ENCODE data around the gene PLPP4.

The PLPP4 gene

DNA sequence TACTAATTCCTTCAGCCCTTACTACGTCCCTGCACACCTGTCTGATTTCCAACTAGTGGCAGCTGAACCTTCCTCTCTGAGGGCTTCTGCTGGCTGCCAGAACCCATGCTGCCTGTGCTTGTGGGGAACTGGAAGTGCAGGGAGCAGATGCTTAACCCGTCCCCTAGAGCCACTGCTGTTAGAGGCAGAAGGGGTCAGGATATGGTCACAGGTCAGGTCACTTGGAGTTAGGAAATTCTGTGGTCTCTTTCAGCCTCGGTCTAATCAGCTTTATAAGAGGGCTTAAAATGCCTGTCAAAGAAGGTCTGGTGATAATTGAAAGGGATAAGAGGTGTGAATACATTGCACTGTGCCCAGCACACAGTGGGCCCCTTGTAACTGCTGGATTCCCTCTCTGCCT lies 82.0 kb downstream of the PLPP4 start:
- Histone ChIP-seq H3K27me3 (ENCODE audit: insufficient read depth, low read length, poor library complexity) (no peaks in the 10 kb centered on the region), H3K79me2 (ENCODE audit: insufficient read depth, low read length) (no peaks in the 10 kb centered on the region), H3K9ac (ENCODE audit: low read depth, low read length) (no peak overlapping the region), H3K4me2 (ENCODE audit: insufficient read depth, low read length) (no peak overlapping the region), H4K20me1 (ENCODE audit: insufficient read depth, low read length) (no peaks in the 10 kb centered on the region; the same call in 1 of the 2 replicates), H3K4me1 (ENCODE audit: insufficient read depth, low read length) (no peaks in the 10 kb centered on the region), H3K9me3 (ENCODE audit: insufficient read depth, low read length, severe bottlenecking) (no peaks in the 10 kb centered on the region), H3K27ac (ENCODE audit: low read length) (no peak overlapping the region), H2AFZ (ENCODE audit: low read depth, low read length) (no peak overlapping the region), H3K36me3 (ENCODE audit: insufficient read depth, low read length) (no peaks in the 10 kb centered on the region), H3K4me3 (ENCODE audit: low read depth in 1 of 2, low read length in 2 of 2) (no peak overlapping the region)
- DNase-seq, result no peak
- TF ChIP-seq, protein P1, sequence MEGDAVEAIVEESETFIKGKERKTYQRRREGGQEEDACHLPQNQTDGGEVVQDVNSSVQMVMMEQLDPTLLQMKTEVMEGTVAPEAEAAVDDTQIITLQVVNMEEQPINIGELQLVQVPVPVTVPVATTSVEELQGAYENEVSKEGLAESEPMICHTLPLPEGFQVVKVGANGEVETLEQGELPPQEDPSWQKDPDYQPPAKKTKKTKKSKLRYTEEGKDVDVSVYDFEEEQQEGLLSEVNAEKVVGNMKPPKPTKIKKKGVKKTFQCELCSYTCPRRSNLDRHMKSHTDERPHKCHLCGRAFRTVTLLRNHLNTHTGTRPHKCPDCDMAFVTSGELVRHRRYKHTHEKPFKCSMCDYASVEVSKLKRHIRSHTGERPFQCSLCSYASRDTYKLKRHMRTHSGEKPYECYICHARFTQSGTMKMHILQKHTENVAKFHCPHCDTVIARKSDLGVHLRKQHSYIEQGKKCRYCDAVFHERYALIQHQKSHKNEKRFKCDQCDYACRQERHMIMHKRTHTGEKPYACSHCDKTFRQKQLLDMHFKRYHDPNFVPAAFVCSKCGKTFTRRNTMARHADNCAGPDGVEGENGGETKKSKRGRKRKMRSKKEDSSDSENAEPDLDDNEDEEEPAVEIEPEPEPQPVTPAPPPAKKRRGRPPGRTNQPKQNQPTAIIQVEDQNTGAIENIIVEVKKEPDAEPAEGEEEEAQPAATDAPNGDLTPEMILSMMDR (IDR thresholded peaks at IDR 0.05; ENCODE audit: borderline replicate concordance, extremely low read depth, low read length, poor library complexity, severe bottlenecking), result no peak
- no peak for TF ChIP-seq EZH2 (IDR thresholded peaks at IDR 0.05; ENCODE audit: borderline replicate concordance, low read depth, low read length, severe bottlenecking)
- no peak for ATAC-seq (ENCODE audit: insufficient read depth, low read depth)

DNA sequence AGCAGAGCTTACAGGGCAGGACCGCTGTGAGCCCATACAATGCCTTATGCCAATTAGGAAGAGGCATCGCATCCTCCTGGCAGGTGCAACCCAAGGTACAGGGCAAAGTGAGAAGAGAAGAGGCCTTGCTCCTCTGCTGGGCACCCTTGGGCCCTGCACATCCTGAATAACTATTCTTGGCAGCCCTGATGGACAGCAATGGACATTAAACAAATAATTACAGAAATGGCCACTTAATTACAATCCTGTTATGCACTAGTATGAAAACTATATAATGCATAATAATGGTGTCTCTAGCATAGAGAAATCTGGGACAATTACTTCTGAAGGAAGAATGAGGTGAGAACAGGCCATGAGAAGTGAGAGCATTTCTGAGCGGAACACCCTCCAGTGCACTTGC lies 83.5 kb downstream of the PLPP4 start:
- no peak overlapping the region for H2AFZ ChIP-seq (ENCODE audit: low read depth, low read length)
- no peak for ATAC-seq (ENCODE audit: insufficient read depth, low read depth)
- no peaks in the 10 kb centered on the region for H3K79me2 ChIP-seq (ENCODE audit: insufficient read depth, low read length)
- H3K27me3 ChIP-seq (ENCODE audit: insufficient read depth, low read length, poor library complexity), result no peaks in the 10 kb centered on the region
- no peak for DNase-seq
- H3K9me3 ChIP-seq (ENCODE audit: insufficient read depth, low read length, severe bottlenecking), result no peaks in the 10 kb centered on the region
- no peak overlapping the region for H3K4me3 ChIP-seq (ENCODE audit: low read depth in 1 of 2, low read length in 2 of 2)
- H3K4me1 ChIP-seq (ENCODE audit: insufficient read depth, low read length), result no peaks in the 10 kb centered on the region
- no peak overlapping the region for H3K27ac ChIP-seq (ENCODE audit: low read length)
- H3K4me2 ChIP-seq (ENCODE audit: insufficient read depth, low read length), result no peak overlapping the region
- H3K36me3 ChIP-seq (ENCODE audit: insufficient read depth, low read length), result no peaks in the 10 kb centered on the region
- no peaks in the 10 kb centered on the region; the same call in 1 of the 2 replicates for H4K20me1 ChIP-seq (ENCODE audit: insufficient read depth, low read length)
- no peak for TF ChIP-seq EZH2 (IDR thresholded peaks at IDR 0.05; ENCODE audit: borderline replicate concordance, low read depth, low read length, severe bottlenecking)
- TF ChIP-seq, protein P1 (IDR thresholded peaks at IDR 0.05; ENCODE audit: borderline replicate concordance, extremely low read depth, low read length, poor library complexity, severe bottlenecking), result no peak
- H3K9ac ChIP-seq (ENCODE audit: low read depth, low read length), result no peak overlapping the region

DNA sequence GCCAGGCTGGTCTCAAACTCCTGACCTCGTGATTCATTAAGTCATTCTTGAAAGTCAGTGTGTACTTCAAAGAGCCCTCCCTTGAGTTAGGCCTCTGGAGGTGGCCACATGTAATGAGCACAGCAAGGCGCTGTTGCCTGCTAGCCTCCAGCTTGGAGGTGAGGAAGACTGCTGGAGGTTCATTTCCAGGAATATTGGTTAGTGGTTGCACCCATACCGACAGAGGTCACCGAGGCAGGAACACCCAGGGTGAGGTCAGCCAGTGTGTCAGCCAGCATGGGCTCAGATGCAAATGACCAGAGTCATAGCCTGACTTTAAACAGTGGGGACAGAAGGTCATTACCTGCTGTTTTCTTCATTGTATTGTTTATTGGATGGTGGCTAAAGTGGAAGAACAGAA lies 85.0 kb downstream of the PLPP4 start:
- Histone ChIP-seq H3K9me3 (ENCODE audit: insufficient read depth, low read length, severe bottlenecking) (no peaks in the 10 kb centered on the region), H3K9ac (ENCODE audit: low read depth, low read length) (no peak overlapping the region), H3K4me1 (ENCODE audit: insufficient read depth, low read length) (no peaks in the 10 kb centered on the region), H3K79me2 (ENCODE audit: insufficient read depth, low read length) (no peaks in the 10 kb centered on the region), H3K27ac (ENCODE audit: low read length) (no peak overlapping the region), H3K27me3 (ENCODE audit: insufficient read depth, low read length, poor library complexity) (no peaks in the 10 kb centered on the region), H4K20me1 (ENCODE audit: insufficient read depth, low read length) (no peaks in the 10 kb centered on the region; the same call in 1 of the 2 replicates), H3K36me3 (ENCODE audit: insufficient read depth, low read length) (no peaks in the 10 kb centered on the region), H3K4me3 (ENCODE audit: low read depth in 1 of 2, low read length in 2 of 2) (no peak overlapping the region), H2AFZ (ENCODE audit: low read depth, low read length) (no peak overlapping the region), H3K4me2 (ENCODE audit: insufficient read depth, low read length) (no peak overlapping the region)
- TF ChIP-seq, protein P1 (IDR thresholded peaks at IDR 0.05; ENCODE audit: borderline replicate concordance, extremely low read depth, low read length, poor library complexity, severe bottlenecking), result no peak
- no peak for TF ChIP-seq EZH2 (IDR thresholded peaks at IDR 0.05; ENCODE audit: borderline replicate concordance, low read depth, low read length, severe bottlenecking)
- ATAC-seq (ENCODE audit: insufficient read depth, low read depth), result no peak
- no peak for DNase-seq

DNA sequence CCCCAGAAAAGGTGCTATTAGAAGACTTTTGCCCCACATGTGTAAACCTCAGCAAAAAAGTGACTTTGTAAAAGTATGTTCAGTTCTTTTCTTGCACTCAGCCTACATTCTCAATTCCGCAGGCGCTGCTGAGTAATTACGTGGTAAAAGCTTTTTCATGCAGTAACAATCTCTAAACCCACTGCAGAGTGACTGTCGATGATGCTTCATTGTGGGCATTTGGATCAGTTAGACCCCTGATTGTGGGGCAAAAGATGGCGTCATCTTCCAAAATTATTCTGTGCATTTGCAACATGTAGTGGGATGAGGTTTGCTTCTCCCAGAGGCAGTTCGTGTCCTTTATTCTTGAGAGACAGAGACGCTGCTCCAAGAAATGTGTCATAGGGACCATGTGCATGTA lies 85.6 kb downstream of the PLPP4 start:
- Histone ChIP-seq H2AFZ (ENCODE audit: low read depth, low read length) (no peak overlapping the region), H3K79me2 (ENCODE audit: insufficient read depth, low read length) (no peaks in the 10 kb centered on the region), H3K4me1 (ENCODE audit: insufficient read depth, low read length) (no peaks in the 10 kb centered on the region), H4K20me1 (ENCODE audit: insufficient read depth, low read length) (no peaks in the 10 kb centered on the region; the same call in 1 of the 2 replicates), H3K9ac (ENCODE audit: low read depth, low read length) (no peak overlapping the region), H3K4me3 (ENCODE audit: low read depth in 1 of 2, low read length in 2 of 2) (no peak overlapping the region), H3K9me3 (ENCODE audit: insufficient read depth, low read length, severe bottlenecking) (no peaks in the 10 kb centered on the region), H3K36me3 (ENCODE audit: insufficient read depth, low read length) (no peaks in the 10 kb centered on the region), H3K27ac (ENCODE audit: low read length) (no peak overlapping the region), H3K4me2 (ENCODE audit: insufficient read depth, low read length) (no peak overlapping the region), H3K27me3 (ENCODE audit: insufficient read depth, low read length, poor library complexity) (no peaks in the 10 kb centered on the region)
- no peak for TF ChIP-seq EZH2 (IDR thresholded peaks at IDR 0.05; ENCODE audit: borderline replicate concordance, low read depth, low read length, severe bottlenecking)
- TF ChIP-seq, protein P1 (IDR thresholded peaks at IDR 0.05; ENCODE audit: borderline replicate concordance, extremely low read depth, low read length, poor library complexity, severe bottlenecking), result no peak
- DNase-seq (no peak), ATAC-seq (ENCODE audit: insufficient read depth, low read depth) (no peak)

All from DND-41 (cell line).